ENCODE measurements around the gene PRKAG2. TPM values are rescaled to one million over a fixed set of nuclear protein-coding genes. Genes with fewer than 3 reads are reported as not detected.

PRKAG2 gene
- total RNA-seq, 1 experiment from 2014 or later = 73.9 TPM

GRCh38 chr7:151743481-151743983 is 133.4 kb downstream of the PRKAG2 start:
- ChIA-PET POLR2A (interaction anchor here (0.6 kb wide), 1 partner anchor 29 kb away, joined by 3 read pairs; no protein-coding TSS in a partner anchor), CTCF (interaction anchor here (0.6 to 1.1 kb wide), 3 partner anchors 15 to 210 kb away, joined by 3 to 4 read pairs (median 3); no protein-coding TSS in a partner anchor)
- H3K27ac Mint-ChIP-seq (ENCODE audit: low read depth, unreplicated experiment) = no peak overlapping the region
- no peak for TF ChIP-seq CTCF (IDR thresholded peaks at IDR 0.05; ENCODE audit: unreplicated experiment)
- H3K9me3 Mint-ChIP-seq (ENCODE audit: unreplicated experiment) = no peaks in the 10 kb centered on the region
- H3K4me3 Mint-ChIP-seq (ENCODE audit: unreplicated experiment) = no peak overlapping the region
- intact Hi-C loops (cut with micrococcal nuclease) = no loop called here
- BruUV-seq (replicated peaks) = no TSS peak
- no peaks in the 10 kb centered on the region for H3K27me3 Mint-ChIP-seq (ENCODE audit: insufficient read depth, unreplicated experiment)
- DNase-seq (ENCODE audit: unreplicated experiment) = no peak
- peaks cover 19% of the 10 kb centered on the region for H3K4me1 Mint-ChIP-seq (ENCODE audit: insufficient read depth, unreplicated experiment)
- peaks cover 4% of the 10 kb centered on the region for H3K36me3 Mint-ChIP-seq (ENCODE audit: insufficient read depth, unreplicated experiment)

- intact Hi-C loops (cut with micrococcal nuclease) = no loop called here
- POLR2A ChIA-PET = interaction anchor here (0.6 kb wide), 1 partner anchor 28 kb away, joined by 3 read pairs; no protein-coding TSS in a partner anchor
- peaks cover 4% of the 10 kb centered on the region for H3K36me3 Mint-ChIP-seq (ENCODE audit: insufficient read depth, unreplicated experiment)
- no peak overlapping the region for H3K27ac Mint-ChIP-seq (ENCODE audit: low read depth, unreplicated experiment)
- BruUV-seq (replicated peaks) = no TSS peak
- H3K9me3 Mint-ChIP-seq (ENCODE audit: unreplicated experiment) = no peaks in the 10 kb centered on the region
- TF ChIP-seq CTCF (IDR thresholded peaks at IDR 0.05; ENCODE audit: unreplicated experiment) = no peak
- peaks cover 19% of the 10 kb centered on the region for H3K4me1 Mint-ChIP-seq (ENCODE audit: insufficient read depth, unreplicated experiment)
- H3K27me3 Mint-ChIP-seq (ENCODE audit: insufficient read depth, unreplicated experiment) = no peaks in the 10 kb centered on the region
- H3K4me3 Mint-ChIP-seq (ENCODE audit: unreplicated experiment) = no peak overlapping the region
- DNase-seq (ENCODE audit: unreplicated experiment) = no peak
- CTCF ChIA-PET = interaction anchor here (0.6 to 1.1 kb wide), 4 partner anchors 16 to 209 kb away, joined by 3 to 5 read pairs (median 4); no protein-coding TSS in a partner anchor
These were observed 134.0 kb downstream of the PRKAG2 start for GRCh38 chr7:151742713-151743480.

GRCh38 chr7:151741585-151741984 is 135.3 kb downstream of the PRKAG2 start:
- no peak overlapping the region for H3K4me3 Mint-ChIP-seq (ENCODE audit: unreplicated experiment)
- no peak for DNase-seq (ENCODE audit: unreplicated experiment)
- H3K36me3 Mint-ChIP-seq (ENCODE audit: insufficient read depth, unreplicated experiment) = peaks cover 4% of the 10 kb centered on the region
- TF ChIP-seq CTCF (IDR thresholded peaks at IDR 0.05; ENCODE audit: unreplicated experiment) = no peak
- POLR2A ChIA-PET = no interaction called here
- H3K4me1 Mint-ChIP-seq (ENCODE audit: insufficient read depth, unreplicated experiment) = peaks cover 16% of the 10 kb centered on the region
- intact Hi-C loops (cut with micrococcal nuclease) = no loop called here
- H3K9me3 Mint-ChIP-seq (ENCODE audit: unreplicated experiment) = no peaks in the 10 kb centered on the region
- no TSS peak for BruUV-seq (replicated peaks)
- CTCF ChIA-PET = interaction anchor here (0.8 kb wide), 1 partner anchor 110 kb away, joined by 3 read pairs; no protein-coding TSS in a partner anchor
- no peak overlapping the region for H3K27ac Mint-ChIP-seq (ENCODE audit: low read depth, unreplicated experiment)
- no peaks in the 10 kb centered on the region for H3K27me3 Mint-ChIP-seq (ENCODE audit: insufficient read depth, unreplicated experiment)

- Mint-ChIP-seq H3K36me3 (ENCODE audit: insufficient read depth, unreplicated experiment) (no peaks in the 10 kb centered on the region), H3K4me1 (ENCODE audit: insufficient read depth, unreplicated experiment) (peaks cover 15% of the 10 kb centered on the region), H3K27ac (ENCODE audit: low read depth, unreplicated experiment) (no peak overlapping the region), H3K27me3 (ENCODE audit: insufficient read depth, unreplicated experiment) (no peaks in the 10 kb centered on the region), H3K9me3 (ENCODE audit: unreplicated experiment) (no peaks in the 10 kb centered on the region), H3K4me3 (ENCODE audit: unreplicated experiment) (no peak overlapping the region)
- intact Hi-C loops (cut with micrococcal nuclease) = no loop called here
- TF ChIP-seq CTCF (IDR thresholded peaks at IDR 0.05; ENCODE audit: unreplicated experiment) = no peak
- ChIA-PET CTCF (interaction anchor here (0.9 kb wide), 1 partner anchor 14 kb away, joined by 4 read pairs; no protein-coding TSS in a partner anchor), POLR2A (no interaction called here)
- no peak for DNase-seq (ENCODE audit: unreplicated experiment)
- BruUV-seq (replicated peaks) = no TSS peak
These were observed 136.6 kb downstream of the PRKAG2 start for GRCh38 chr7:151740081-151740851.
